Measurements from ENCODE around the gene FLT3.

- TF ChIP-seq POLR2A (IDR thresholded peaks at IDR 0.05) (no peak), POLR2AphosphoS5 (IDR thresholded peaks at IDR 0.05) (no peak)
- TF ChIP-seq, protein P1, sequence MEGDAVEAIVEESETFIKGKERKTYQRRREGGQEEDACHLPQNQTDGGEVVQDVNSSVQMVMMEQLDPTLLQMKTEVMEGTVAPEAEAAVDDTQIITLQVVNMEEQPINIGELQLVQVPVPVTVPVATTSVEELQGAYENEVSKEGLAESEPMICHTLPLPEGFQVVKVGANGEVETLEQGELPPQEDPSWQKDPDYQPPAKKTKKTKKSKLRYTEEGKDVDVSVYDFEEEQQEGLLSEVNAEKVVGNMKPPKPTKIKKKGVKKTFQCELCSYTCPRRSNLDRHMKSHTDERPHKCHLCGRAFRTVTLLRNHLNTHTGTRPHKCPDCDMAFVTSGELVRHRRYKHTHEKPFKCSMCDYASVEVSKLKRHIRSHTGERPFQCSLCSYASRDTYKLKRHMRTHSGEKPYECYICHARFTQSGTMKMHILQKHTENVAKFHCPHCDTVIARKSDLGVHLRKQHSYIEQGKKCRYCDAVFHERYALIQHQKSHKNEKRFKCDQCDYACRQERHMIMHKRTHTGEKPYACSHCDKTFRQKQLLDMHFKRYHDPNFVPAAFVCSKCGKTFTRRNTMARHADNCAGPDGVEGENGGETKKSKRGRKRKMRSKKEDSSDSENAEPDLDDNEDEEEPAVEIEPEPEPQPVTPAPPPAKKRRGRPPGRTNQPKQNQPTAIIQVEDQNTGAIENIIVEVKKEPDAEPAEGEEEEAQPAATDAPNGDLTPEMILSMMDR (IDR thresholded peaks at IDR 0.05): no peak
These were observed 99.3 kb downstream of the FLT3 start for GRCh38 chr13:28001049-28001448.
